ENCODE results near the gene CAV3.

Gene CAV3

DNA sequence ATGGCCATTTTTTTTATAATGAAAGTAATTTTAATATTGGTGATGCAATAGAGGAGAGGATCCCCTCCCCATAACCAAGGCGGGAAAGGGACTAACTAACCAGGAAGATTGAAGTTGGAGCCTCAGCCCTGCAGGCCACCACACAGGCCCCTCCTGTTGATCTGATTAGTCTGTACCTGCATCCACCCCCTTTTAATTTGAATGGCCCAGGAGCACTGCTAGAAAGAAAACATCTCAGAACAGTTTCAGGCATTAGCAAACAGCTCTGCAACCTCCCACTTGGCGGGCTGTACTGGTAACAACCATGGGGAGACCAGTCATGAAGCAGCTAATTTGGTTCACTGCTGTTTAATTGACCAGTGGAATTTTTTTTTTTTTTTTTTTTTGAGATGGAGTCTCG lies 10.3 kb downstream of the CAV3 start:
- no peak for DNase-seq
- TF ChIP-seq, protein P1, sequence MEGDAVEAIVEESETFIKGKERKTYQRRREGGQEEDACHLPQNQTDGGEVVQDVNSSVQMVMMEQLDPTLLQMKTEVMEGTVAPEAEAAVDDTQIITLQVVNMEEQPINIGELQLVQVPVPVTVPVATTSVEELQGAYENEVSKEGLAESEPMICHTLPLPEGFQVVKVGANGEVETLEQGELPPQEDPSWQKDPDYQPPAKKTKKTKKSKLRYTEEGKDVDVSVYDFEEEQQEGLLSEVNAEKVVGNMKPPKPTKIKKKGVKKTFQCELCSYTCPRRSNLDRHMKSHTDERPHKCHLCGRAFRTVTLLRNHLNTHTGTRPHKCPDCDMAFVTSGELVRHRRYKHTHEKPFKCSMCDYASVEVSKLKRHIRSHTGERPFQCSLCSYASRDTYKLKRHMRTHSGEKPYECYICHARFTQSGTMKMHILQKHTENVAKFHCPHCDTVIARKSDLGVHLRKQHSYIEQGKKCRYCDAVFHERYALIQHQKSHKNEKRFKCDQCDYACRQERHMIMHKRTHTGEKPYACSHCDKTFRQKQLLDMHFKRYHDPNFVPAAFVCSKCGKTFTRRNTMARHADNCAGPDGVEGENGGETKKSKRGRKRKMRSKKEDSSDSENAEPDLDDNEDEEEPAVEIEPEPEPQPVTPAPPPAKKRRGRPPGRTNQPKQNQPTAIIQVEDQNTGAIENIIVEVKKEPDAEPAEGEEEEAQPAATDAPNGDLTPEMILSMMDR (IDR thresholded peaks at IDR 0.05; ENCODE audit: low read depth, low read length), result no peak
- Histone ChIP-seq H3K27me3 (ENCODE audit: insufficient read depth, low read depth, severe bottlenecking) (no peaks in the 10 kb centered on the region), H3K36me3 (no peaks in the 10 kb centered on the region), H3K9me3 (ENCODE audit: severe bottlenecking) (no peaks in the 10 kb centered on the region), H3K4me3 (ENCODE audit: low read depth, low read length) (no peak overlapping the region), H3K27ac (no peak overlapping the region)

DNA sequence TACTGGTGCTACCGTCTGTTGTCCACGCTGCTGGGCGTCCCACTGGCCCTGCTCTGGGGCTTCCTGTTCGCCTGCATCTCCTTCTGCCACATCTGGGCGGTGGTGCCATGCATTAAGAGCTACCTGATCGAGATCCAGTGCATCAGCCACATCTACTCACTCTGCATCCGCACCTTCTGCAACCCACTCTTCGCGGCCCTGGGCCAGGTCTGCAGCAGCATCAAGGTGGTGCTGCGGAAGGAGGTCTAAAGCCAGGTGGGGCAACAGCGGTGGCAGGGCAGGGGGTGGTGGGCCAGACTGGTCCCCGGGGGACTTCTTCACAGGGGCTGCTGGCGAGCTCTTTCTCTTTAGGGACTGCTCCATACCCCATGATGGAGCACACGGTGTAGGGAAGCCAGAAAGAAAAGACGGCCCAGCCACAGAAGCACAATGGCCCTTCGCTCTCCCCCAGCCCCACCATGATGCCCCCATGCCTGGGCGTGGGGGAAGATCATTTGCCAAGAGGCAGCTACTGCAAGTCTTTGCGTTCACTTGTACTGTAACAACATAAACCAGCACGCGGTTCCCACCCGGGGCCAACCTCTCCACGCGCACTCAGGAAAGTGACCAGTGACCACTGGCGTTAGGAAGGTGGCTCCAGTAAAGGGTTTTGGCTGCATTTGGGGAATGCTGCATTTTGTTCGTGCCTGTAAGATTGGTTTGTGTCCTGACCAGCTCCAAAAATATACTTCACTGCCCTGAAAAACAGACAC lies 12.2 kb downstream of the CAV3 start:
- TF ChIP-seq, protein P1 (IDR thresholded peaks at IDR 0.05; ENCODE audit: low read depth, low read length), result no peak
- DNase-seq, result no peak
- H3K27me3 ChIP-seq (ENCODE audit: insufficient read depth, low read depth, severe bottlenecking), result no peaks in the 10 kb centered on the region
- H3K36me3 ChIP-seq, result peaks cover 3% of the 10 kb centered on the region; the same call in 1 of the 2 replicates
- no peaks in the 10 kb centered on the region for H3K9me3 ChIP-seq (ENCODE audit: severe bottlenecking)
- H3K4me3 ChIP-seq (ENCODE audit: low read depth, low read length), result no peak overlapping the region
- H3K27ac ChIP-seq, result no peak overlapping the region

DNA sequence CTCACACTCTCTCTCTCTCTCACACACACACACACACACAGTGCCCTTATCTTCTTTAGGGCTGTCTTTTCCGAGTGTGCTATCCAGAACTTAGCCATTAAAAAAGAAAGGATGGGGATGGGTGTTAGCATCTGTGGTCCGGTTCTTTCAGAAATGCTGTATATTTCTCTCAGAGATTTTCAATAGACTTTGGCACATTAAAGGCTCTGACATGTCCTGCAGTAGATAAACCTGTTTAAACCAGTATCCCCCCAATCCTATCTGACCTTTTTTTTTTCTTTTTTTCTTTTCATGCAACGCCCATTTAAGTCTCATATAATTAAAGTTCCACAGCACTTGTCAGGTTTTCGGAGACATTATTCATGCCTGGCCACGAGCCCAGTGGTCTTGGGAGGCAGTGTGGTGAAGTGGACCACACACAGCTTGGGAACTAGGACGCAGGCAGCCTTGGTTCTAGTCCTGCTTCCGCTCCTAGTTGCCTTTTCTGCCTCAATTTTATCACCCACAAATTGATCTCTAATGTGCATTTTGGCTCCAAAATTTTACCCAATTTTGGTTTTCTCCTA lies 13.3 kb downstream of the CAV3 start:
- H3K36me3 ChIP-seq, result peaks cover 3% of the 10 kb centered on the region; the same call in 1 of the 2 replicates
- no peak overlapping the region for H3K27ac ChIP-seq
- H3K4me3 ChIP-seq (ENCODE audit: low read depth, low read length), result no peak overlapping the region
- DNase-seq, result no peak
- no peaks in the 10 kb centered on the region for H3K27me3 ChIP-seq (ENCODE audit: insufficient read depth, low read depth, severe bottlenecking)
- H3K9me3 ChIP-seq (ENCODE audit: severe bottlenecking), result no peaks in the 10 kb centered on the region
- TF ChIP-seq, protein P1 (IDR thresholded peaks at IDR 0.05; ENCODE audit: low read depth, low read length), result no peak

DNA sequence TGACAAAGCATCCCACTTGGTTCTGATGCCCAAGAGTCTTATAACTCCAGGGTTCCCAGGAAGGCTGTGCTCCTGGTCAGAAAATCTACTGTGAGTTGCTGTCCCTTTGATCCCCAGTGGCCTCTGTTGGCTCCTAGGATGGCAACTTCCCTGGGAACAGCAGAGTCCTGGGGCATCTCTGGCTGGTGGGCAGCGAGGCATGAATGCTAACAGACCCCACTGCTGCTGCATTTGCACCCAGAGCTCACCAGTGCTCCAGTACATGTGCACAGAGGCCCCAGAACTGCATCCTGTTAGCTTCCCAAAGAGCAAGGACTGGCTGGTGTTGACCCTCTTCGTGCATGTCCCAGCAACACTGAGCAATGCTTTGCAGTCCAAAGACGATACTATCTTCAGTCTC lies 15.7 kb downstream of the CAV3 start:
- no peak overlapping the region for H3K4me3 ChIP-seq (ENCODE audit: low read depth, low read length)
- no peaks in the 10 kb centered on the region for H3K27me3 ChIP-seq (ENCODE audit: insufficient read depth, low read depth, severe bottlenecking)
- no peaks in the 10 kb centered on the region for H3K9me3 ChIP-seq (ENCODE audit: severe bottlenecking)
- DNase-seq, result no peak
- peaks cover 3% of the 10 kb centered on the region; the same call in 1 of the 2 replicates for H3K36me3 ChIP-seq
- TF ChIP-seq, protein P1 (IDR thresholded peaks at IDR 0.05; ENCODE audit: low read depth, low read length), result no peak
- no peak overlapping the region for H3K27ac ChIP-seq

DNA sequence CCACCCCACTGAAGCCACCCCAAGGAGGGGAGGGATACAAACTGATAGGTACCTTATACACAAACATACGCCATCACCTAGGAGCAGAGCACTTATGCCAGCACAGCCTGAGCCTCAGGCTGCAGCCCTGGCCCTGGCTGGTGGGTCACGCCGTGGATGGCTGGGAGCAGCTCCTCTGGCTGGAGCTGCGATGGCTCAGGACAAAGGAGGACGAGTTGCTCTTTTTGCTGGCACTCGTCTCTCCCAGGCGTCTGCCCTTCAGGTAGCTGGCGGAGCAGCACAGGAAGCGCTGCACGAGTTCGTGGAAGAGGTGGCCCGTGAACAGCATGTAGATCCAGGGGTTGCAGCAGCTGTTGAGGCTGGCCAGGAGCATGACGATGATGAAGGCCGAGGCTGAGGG lies 19.2 kb downstream of the CAV3 start:
- Histone ChIP-seq H3K27me3 (ENCODE audit: insufficient read depth, low read depth, severe bottlenecking) (no peaks in the 10 kb centered on the region), H3K4me3 (ENCODE audit: low read depth, low read length) (no peak overlapping the region), H3K9me3 (ENCODE audit: severe bottlenecking) (no peaks in the 10 kb centered on the region), H3K27ac (no peak overlapping the region), H3K36me3 (peaks cover 3% of the 10 kb centered on the region; the same call in 1 of the 2 replicates)
- TF ChIP-seq, protein P1 (IDR thresholded peaks at IDR 0.05; ENCODE audit: low read depth, low read length), result no peak
- DNase-seq, result no peak

Measured in WERI-Rb-1 (cell line).